Caco-2 (cell line): ENCODE data around the gene MGAT3. TPM values are rescaled to one million over a fixed set of nuclear protein-coding genes. Genes with fewer than 3 reads are reported as not detected.
A peak's percentile ranks its signal among the peaks of the same experiment; 100 is the strongest.

Experiments
- BruUV-seq: library from RNA; stranded (reverse); fragments of 400-500 nt; replicated peaks from 2 replicates; lab custom pipeline; 2021; lab: Mats Ljungman, UMichigan
- CTCF ChIA-PET: fragments of 300-600 bp; sonication (Branson Sonifier 250); formaldehyde crosslinking; loops from one replicate; lab custom pipeline; 2022; ENCODE audit warnings: antibody characterized with exemption; lab: Charles Lee
- POLR2A ChIA-PET: fragments of 300-600 bp; sonication (Branson Sonifier 250); formaldehyde crosslinking; loops from one replicate; lab custom pipeline; 2022; ENCODE audit warnings: antibody characterized with exemption; lab: Charles Lee
- DNase-seq, 2 experiments: peaks; one replicate each; pipeline versions ENCODE4 v3.0.0 to v3.0.0-alpha.2; 2020 to 2022
- H3K27me3 ChIP-seq: replicated peaks from 2 replicates; pipeline ENCODE4 v1.6.0; 2011; ENCODE audit warnings: low read length; ENCODE audit not compliant: control insufficient read depth, insufficient read depth
- H3K36me3 ChIP-seq: 2 replicates; pipeline ENCODE4 v1.5.1; 2011; ENCODE audit warnings: low read length; ENCODE audit not compliant: control insufficient read depth, insufficient read depth
- H3K4me1 ChIP-seq: fragments of 250-450 bp; sonication (Bioruptor Pico); 2 replicates; pipeline ENCODE4 v1.5.1; 2020; ENCODE audit warnings: mild to moderate bottlenecking
- H3K4me3 ChIP-seq: 2 replicates; pipeline ENCODE4 v1.5.1; 2011; ENCODE audit warnings: low read depth, mild to moderate bottlenecking, control low read depth, low read length
- H3K9me3 ChIP-seq: fragments of 250-450 bp; sonication (Bioruptor Pico); 2 replicates; pipeline ENCODE4 v1.5.1; 2020; ENCODE audit warnings: mild to moderate bottlenecking, moderate library complexity
- H3K27ac Mint-ChIP-seq: one replicate; pipeline ENCODE4 v1.8.0; 2022; ENCODE audit warnings: mixed read lengths; ENCODE audit not compliant: unreplicated experiment
- H3K27me3 Mint-ChIP-seq: one replicate; pipeline ENCODE4 v1.8.0; 2022; ENCODE audit warnings: mixed read lengths; ENCODE audit not compliant: insufficient read depth, unreplicated experiment
- H3K36me3 Mint-ChIP-seq: one replicate; pipeline ENCODE4 v1.8.0; 2022; ENCODE audit warnings: mild to moderate bottlenecking, mixed read lengths; ENCODE audit not compliant: insufficient read depth, unreplicated experiment
- H3K4me1 Mint-ChIP-seq: one replicate; pipeline ENCODE4 v1.8.0; 2022; ENCODE audit warnings: low read depth, mixed read lengths; ENCODE audit not compliant: unreplicated experiment
- H3K4me3 Mint-ChIP-seq: one replicate; pipeline ENCODE4 v1.8.0; 2022; ENCODE audit warnings: mild to moderate bottlenecking, moderate library complexity, mixed read lengths; ENCODE audit not compliant: unreplicated experiment
- H3K9me3 Mint-ChIP-seq: one replicate; pipeline ENCODE4 v1.8.0; 2022; ENCODE audit warnings: mixed read lengths; ENCODE audit not compliant: unreplicated experiment
- CTCF ChIP-seq, 2 experiments: fragments of 200-600 bp in 1 of 2; IDR thresholded peaks; 1 replicate in 1 of 2; 2 replicates in 1 of 2; pipeline versions ENCODE4 v1.5.1 to v1.8.0; 2011 to 2022; ENCODE audit warnings: antibody characterized with exemption in 1 of 2, control low read depth in 1 of 2, inconsistent platforms in 1 of 2, low read depth in 1 of 2, low read length in 1 of 2, mild to moderate bottlenecking in 1 of 2, moderate library complexity in 1 of 2; ENCODE audit not compliant: insufficient read depth in 1 of 2, severe bottlenecking in 1 of 2, unreplicated experiment in 1 of 2
- intact Hi-C: fragments of 100-400 bp; cut with micrococcal nuclease; formaldehyde crosslinking; loops from one replicate; pipeline ENCODE4 v1.10.0; 2022; ENCODE audit not compliant: unreplicated experiment
- total RNA-seq: library from RNA; stranded (reverse); gene quantifications from 2 replicates; pipeline ENCODE4 v1.2.3, GENCODE V29; 2022

The MGAT3 gene
- total RNA-seq, 1 experiment from 2014 or later, result 16.6 TPM

- no peak for DNase-seq
- peaks cover 89% of the 10 kb centered on the region for H3K36me3 Mint-ChIP-seq
- intact Hi-C loops, result no loop called here
Measured at GRCh38 chr22:39518996-39519680, 62.3 kb downstream of the MGAT3 start.

GRCh38 chr22:39519681-39520225 lies 62.9 kb downstream of the MGAT3 start:
- DNase-seq, result peak; percentile 97 to 98
- ChIA-PET POLR2A (interaction anchor here (0.5 to 1.0 kb wide), 15 partner anchors 9 to 1024 kb away, joined by 3 to 40 read pairs (median 4); partner anchors contain the start of genes MIEF1, RPL3 and TAB1), CTCF (interaction anchor here (0.6 to 1.3 kb wide), 16 partner anchors 9 to 347 kb away, joined by 3 to 36 read pairs (median 4); partner anchors contain the start of genes MIEF1, RPL3, RPS19BP1 and TAB1)
- H3K4me1 ChIP-seq, result peaks cover 26% of the 10 kb centered on the region
- BruUV-seq, result no TSS peak
- Mint-ChIP-seq H3K27me3 (no peaks in the 10 kb centered on the region), H3K27ac (peak overlapping the region; percentile 98), H3K9me3 (no peaks in the 10 kb centered on the region), H3K4me1 (peaks cover 37% of the 10 kb centered on the region), H3K4me3 (peak overlapping the region; percentile 79), H3K36me3 (peaks cover 89% of the 10 kb centered on the region)
- no peaks in the 10 kb centered on the region for H3K27me3 ChIP-seq
- no peak for TF ChIP-seq CTCF (IDR thresholded peaks at IDR 0.05; ENCODE audit: insufficient read depth in 1 of 2, low read depth in 1 of 2, low read length in 1 of 2, severe bottlenecking in 1 of 2, unreplicated experiment in 1 of 2)
- peak overlapping the region; percentile 91 for H3K4me3 ChIP-seq
- H3K36me3 ChIP-seq, result peaks cover 12% of the 10 kb centered on the region
- no peaks in the 10 kb centered on the region for H3K9me3 ChIP-seq
- intact Hi-C loops, result loop anchor here (2.0 to 10.0 kb wide), 2 partner anchors 17 to 175 kb away; partner anchors contain the start of genes MIEF1 and SYNGR1

More at GRCh38 chr22:39518996-39519680, 62.3 kb downstream of the MGAT3 start:
- peaks cover 26% of the 10 kb centered on the region for H3K4me1 ChIP-seq
- ChIA-PET POLR2A (interaction anchor here (0.5 to 1.0 kb wide), 13 partner anchors 10 to 732 kb away, joined by 3 to 40 read pairs (median 6); partner anchors contain the start of genes MIEF1, RPL3 and TAB1), CTCF (interaction anchor here (0.9 to 1.3 kb wide), 6 partner anchors 10 to 48 kb away, joined by 3 to 36 read pairs (median 6); partner anchors contain the start of gene MIEF1)
- TF ChIP-seq CTCF (IDR thresholded peaks at IDR 0.05; ENCODE audit: insufficient read depth in 1 of 2, low read depth in 1 of 2, low read length in 1 of 2, severe bottlenecking in 1 of 2, unreplicated experiment in 1 of 2), result no peak
- peaks cover 15% of the 10 kb centered on the region for H3K36me3 ChIP-seq
- Mint-ChIP-seq H3K4me1 (peaks cover 38% of the 10 kb centered on the region), H3K27ac (peak overlapping the region; percentile 98), H3K9me3 (no peaks in the 10 kb centered on the region), H3K27me3 (no peaks in the 10 kb centered on the region), H3K4me3 (peak overlapping the region; percentile 79)
- TSS peak; percentile 88 for BruUV-seq
- no peaks in the 10 kb centered on the region for H3K27me3 ChIP-seq
- H3K4me3 ChIP-seq, result peak overlapping the region; percentile 91
- H3K9me3 ChIP-seq, result no peaks in the 10 kb centered on the region
